ENCODE measurements around the gene SKI. TPM values are rescaled to one million over a fixed set of nuclear protein-coding genes. Genes with fewer than 3 reads are reported as not detected.

The SKI gene
- total and polyA plus RNA-seq, 9 of the 15 experiments (the other 6 are each of a cell fraction or from before 2014, with no cell fraction given) = 0.10 to 60.5 (median 4.6) TPM

DNA sequence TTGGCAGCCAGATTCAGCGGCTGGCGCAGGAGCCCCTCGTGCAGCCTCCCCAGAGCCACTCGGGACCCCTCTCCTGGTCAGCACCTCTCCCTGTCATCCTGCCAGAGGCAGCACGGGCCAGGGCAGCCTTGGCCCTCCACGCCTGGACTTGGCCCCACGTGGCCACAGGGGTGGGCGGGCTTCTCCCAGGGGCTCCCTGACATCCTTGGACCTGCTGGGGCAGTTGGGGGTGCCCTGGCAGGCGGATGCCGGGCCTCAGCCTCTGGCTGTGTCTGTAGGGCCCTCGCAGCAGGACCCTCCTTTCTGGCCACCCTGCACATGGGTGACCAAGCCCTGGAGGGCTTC is 103.1 kb downstream of the SKI start:
- no peaks in the 10 kb centered on the region for H3K79me2 ChIP-seq (ENCODE audit: control insufficient read depth, insufficient read depth, low read length)
- DNase-seq (ENCODE audit: extremely low read depth in 1 of 4, low spot score in 3 of 4) (no peak), ATAC-seq (no peak), FAIRE-seq (no peak)
- no peak overlapping the region for H3K4me2 ChIP-seq (ENCODE audit: insufficient read depth, low read length)
- no peak overlapping the region for H2AFZ ChIP-seq (ENCODE audit: low read depth, low read length)
- H3K4me1 ChIP-seq (replicated peaks in 1 of 2; ENCODE audit: control insufficient read depth in 2 of 2, insufficient read depth in 2 of 2, low read length in 2 of 2) = peaks cover 0 to 76% of the 10 kb centered on the region in 2 experiments; a peak in 2 of 5 replicates
- peaks cover 72 to 97% of the 10 kb centered on the region in 2 experiments for H3K27me3 ChIP-seq (ENCODE audit: control insufficient read depth in 2 of 2, insufficient read depth in 2 of 2, low read length in 2 of 2)
- no peak overlapping the region for H3K9ac ChIP-seq (ENCODE audit: insufficient read depth in 1 of 2, low read depth in 2 of 2, low read length in 2 of 2)
- 7% methylated on average over 7 of the region's 11 CpGs for WGBS (ENCODE audit: insufficient coverage, low coverage, missing lambda C conversion rate)
- TF ChIP-seq NCOA1 (IDR thresholded peaks at IDR 0.05; ENCODE audit: low read depth) = no peak
- no peak for TF ChIP-seq BRD9 (IDR thresholded peaks at IDR 0.05; ENCODE audit: low read depth, partially characterized antibody)
- TF ChIP-seq MCM5 (IDR thresholded peaks at IDR 0.05; ENCODE audit: low read depth) = no peak
- no peak for TF ChIP-seq ATF1 (CRISPR knock-in tag; IDR thresholded peaks at IDR 0.05)
- no peak for TF ChIP-seq ATF1 (tag; IDR thresholded peaks at IDR 0.05)
- TF ChIP-seq WHSC1 (IDR thresholded peaks at IDR 0.05; ENCODE audit: low read length) = no peak
- TF ChIP-seq, protein P1, sequence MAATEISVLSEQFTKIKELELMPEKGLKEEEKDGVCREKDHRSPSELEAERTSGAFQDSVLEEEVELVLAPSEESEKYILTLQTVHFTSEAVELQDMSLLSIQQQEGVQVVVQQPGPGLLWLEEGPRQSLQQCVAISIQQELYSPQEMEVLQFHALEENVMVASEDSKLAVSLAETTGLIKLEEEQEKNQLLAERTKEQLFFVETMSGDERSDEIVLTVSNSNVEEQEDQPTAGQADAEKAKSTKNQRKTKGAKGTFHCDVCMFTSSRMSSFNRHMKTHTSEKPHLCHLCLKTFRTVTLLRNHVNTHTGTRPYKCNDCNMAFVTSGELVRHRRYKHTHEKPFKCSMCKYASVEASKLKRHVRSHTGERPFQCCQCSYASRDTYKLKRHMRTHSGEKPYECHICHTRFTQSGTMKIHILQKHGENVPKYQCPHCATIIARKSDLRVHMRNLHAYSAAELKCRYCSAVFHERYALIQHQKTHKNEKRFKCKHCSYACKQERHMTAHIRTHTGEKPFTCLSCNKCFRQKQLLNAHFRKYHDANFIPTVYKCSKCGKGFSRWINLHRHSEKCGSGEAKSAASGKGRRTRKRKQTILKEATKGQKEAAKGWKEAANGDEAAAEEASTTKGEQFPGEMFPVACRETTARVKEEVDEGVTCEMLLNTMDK (IDR thresholded peaks at IDR 0.05; ENCODE audit: borderline replicate concordance, insufficient read depth, low read depth, low read length, poor library complexity, severe bottlenecking) = no peak
- TF ChIP-seq MAFF (IDR thresholded peaks at IDR 0.05; ENCODE audit: low read length) = no peak
- TF ChIP-seq, protein P2, sequence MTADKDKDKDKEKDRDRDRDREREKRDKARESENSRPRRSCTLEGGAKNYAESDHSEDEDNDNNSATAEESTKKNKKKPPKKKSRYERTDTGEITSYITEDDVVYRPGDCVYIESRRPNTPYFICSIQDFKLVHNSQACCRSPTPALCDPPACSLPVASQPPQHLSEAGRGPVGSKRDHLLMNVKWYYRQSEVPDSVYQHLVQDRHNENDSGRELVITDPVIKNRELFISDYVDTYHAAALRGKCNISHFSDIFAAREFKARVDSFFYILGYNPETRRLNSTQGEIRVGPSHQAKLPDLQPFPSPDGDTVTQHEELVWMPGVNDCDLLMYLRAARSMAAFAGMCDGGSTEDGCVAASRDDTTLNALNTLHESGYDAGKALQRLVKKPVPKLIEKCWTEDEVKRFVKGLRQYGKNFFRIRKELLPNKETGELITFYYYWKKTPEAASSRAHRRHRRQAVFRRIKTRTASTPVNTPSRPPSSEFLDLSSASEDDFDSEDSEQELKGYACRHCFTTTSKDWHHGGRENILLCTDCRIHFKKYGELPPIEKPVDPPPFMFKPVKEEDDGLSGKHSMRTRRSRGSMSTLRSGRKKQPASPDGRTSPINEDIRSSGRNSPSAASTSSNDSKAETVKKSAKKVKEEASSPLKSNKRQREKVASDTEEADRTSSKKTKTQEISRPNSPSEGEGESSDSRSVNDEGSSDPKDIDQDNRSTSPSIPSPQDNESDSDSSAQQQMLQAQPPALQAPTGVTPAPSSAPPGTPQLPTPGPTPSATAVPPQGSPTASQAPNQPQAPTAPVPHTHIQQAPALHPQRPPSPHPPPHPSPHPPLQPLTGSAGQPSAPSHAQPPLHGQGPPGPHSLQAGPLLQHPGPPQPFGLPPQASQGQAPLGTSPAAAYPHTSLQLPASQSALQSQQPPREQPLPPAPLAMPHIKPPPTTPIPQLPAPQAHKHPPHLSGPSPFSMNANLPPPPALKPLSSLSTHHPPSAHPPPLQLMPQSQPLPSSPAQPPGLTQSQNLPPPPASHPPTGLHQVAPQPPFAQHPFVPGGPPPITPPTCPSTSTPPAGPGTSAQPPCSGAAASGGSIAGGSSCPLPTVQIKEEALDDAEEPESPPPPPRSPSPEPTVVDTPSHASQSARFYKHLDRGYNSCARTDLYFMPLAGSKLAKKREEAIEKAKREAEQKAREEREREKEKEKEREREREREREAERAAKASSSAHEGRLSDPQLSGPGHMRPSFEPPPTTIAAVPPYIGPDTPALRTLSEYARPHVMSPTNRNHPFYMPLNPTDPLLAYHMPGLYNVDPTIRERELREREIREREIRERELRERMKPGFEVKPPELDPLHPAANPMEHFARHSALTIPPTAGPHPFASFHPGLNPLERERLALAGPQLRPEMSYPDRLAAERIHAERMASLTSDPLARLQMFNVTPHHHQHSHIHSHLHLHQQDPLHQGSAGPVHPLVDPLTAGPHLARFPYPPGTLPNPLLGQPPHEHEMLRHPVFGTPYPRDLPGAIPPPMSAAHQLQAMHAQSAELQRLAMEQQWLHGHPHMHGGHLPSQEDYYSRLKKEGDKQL (CRISPR knock-in tag; IDR thresholded peaks at IDR 0.05; ENCODE audit: borderline replicate concordance) = no peak
- TF ChIP-seq, protein P3, sequence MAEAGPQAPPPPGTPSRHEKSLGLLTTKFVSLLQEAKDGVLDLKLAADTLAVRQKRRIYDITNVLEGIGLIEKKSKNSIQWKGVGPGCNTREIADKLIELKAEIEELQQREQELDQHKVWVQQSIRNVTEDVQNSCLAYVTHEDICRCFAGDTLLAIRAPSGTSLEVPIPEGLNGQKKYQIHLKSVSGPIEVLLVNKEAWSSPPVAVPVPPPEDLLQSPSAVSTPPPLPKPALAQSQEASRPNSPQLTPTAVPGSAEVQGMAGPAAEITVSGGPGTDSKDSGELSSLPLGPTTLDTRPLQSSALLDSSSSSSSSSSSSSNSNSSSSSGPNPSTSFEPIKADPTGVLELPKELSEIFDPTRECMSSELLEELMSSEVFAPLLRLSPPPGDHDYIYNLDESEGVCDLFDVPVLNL (CRISPR knock-in tag; IDR thresholded peaks at IDR 0.05; ENCODE audit: low read depth) = no peak
- TF ChIP-seq, protein P4, sequence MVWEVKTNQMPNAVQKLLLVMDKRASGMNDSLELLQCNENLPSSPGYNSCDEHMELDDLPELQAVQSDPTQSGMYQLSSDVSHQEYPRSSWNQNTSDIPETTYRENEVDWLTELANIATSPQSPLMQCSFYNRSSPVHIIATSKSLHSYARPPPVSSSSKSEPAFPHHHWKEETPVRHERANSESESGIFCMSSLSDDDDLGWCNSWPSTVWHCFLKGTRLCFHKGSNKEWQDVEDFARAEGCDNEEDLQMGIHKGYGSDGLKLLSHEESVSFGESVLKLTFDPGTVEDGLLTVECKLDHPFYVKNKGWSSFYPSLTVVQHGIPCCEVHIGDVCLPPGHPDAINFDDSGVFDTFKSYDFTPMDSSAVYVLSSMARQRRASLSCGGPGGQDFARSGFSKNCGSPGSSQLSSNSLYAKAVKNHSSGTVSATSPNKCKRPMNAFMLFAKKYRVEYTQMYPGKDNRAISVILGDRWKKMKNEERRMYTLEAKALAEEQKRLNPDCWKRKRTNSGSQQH (CRISPR knock-in tag; IDR thresholded peaks at IDR 0.05) = no peak
- no peak for TF ChIP-seq ZNF324 (CRISPR knock-in tag; IDR thresholded peaks at IDR 0.05)
- TF ChIP-seq NEUROD1 (IDR thresholded peaks at IDR 0.05; ENCODE audit: borderline replicate concordance, low read depth, low read length, partially characterized antibody) = no peak
- TF ChIP-seq KDM1A (IDR thresholded peaks at IDR 0.05) = no peak
- no peaks in the 10 kb centered on the region for H3K9me1 ChIP-seq (ENCODE audit: control insufficient read depth, insufficient read depth, low read length)
- POLR2A ChIA-PET = no interaction called here
- no peaks in the 10 kb centered on the region for H3K9me3 ChIP-seq (replicated peaks; ENCODE audit: control insufficient read depth, insufficient read depth, low read depth, low read length)
- BruUV-seq (replicated peaks) = no TSS peak
- H3K36me3 ChIP-seq (ENCODE audit: control insufficient read depth, insufficient read depth, low read length) = no peaks in the 10 kb centered on the region
- intact Hi-C loops (cut with micrococcal nuclease) (no loop called here), in situ Hi-C loops (cut with MboI) (no loop called here)
- H4K20me1 ChIP-seq (replicated peaks; ENCODE audit: control insufficient read depth, insufficient read depth, low read length) = peaks cover 22% of the 10 kb centered on the region; the same call in 1 of the 2 replicates
- no peak overlapping the region for H3K27ac ChIP-seq (ENCODE audit: extremely low read depth, low read depth, low read length)
- CTCF ChIA-PET (ENCODE audit: low intra/inter-chr PET ratio) = no interaction called here
- H3K4me3 ChIP-seq = no peak overlapping the region

Measured in K562 (cell line).